HCT116 (cell line): ENCODE measurements around the gene HOXD9. TPM values are rescaled to one million over a fixed set of nuclear protein-coding genes. Genes with fewer than 3 reads are reported as not detected.

Experiments used
- ATAC-seq: fragments of 200-7000 bp; cut with Tn5 transposase; 2 replicates; pipeline ENCODE4 v1.9.1; 2020; ENCODE audit warnings: mild to moderate bottlenecking, moderate library complexity
- BruUV-seq: library from RNA; stranded (reverse); fragments of 400-500 nt; replicated peaks from 2 replicates; lab custom pipeline; 2021; lab: Mats Ljungman, UMichigan
- CTCF ChIA-PET: fragments of 300-600 bp; sonication (Branson Sonifier 250); formaldehyde crosslinking; loops from one replicate; lab custom pipeline; 2021; ENCODE audit warnings: antibody characterized with exemption; lab: Charles Lee
- POLR2A ChIA-PET: fragments of 300-600, 350-600 bp; sonication (Branson Sonifier 250); formaldehyde crosslinking; loops from one replicate; lab custom pipeline; 2021; ENCODE audit warnings: antibody characterized with exemption; lab: Charles Lee
- RAD21 ChIA-PET, 2 experiments: fragments of 300-600 bp; sonication (Branson Sonifier 250); formaldehyde crosslinking; loops; one replicate each; lab custom pipeline; 2023; ENCODE audit warnings: low total read pairs in 2 of 2; ENCODE audit not compliant: uncharacterized antibody in 2 of 2, unreplicated experiment in 2 of 2, low non-redundant PET in 1 of 2; lab: Charles Lee
- DNase-seq: peaks from one replicate; pipeline ENCODE4 v3.0.0-alpha.2; 2010; ENCODE audit warnings: low read depth, low spot score
- H2AFZ ChIP-seq: fragments of 200-600 bp; shearing (Covaris generic), sonication (generic); 2 replicates; pipeline ENCODE4 v1.6.1; 2017; ENCODE audit warnings: low read depth, mixed run types, mixed read lengths, antibody characterized with exemption, low read length; ENCODE audit not compliant: poor library complexity, severe bottlenecking
- H3K27ac ChIP-seq: 2 replicates; pipeline ENCODE4 v1.5.1; 2012; ENCODE audit warnings: low read depth, low read length
- H3K27me3 ChIP-seq: fragments of 200-600 bp; sonication (generic); 2 replicates; pipeline ENCODE4 v1.6.1; 2016; ENCODE audit warnings: mixed run types, low read length, mixed read lengths; ENCODE audit not compliant: insufficient read depth
- H3K36me3 ChIP-seq, 2 experiments: fragments of 200-500 bp in 1 of 2; fragments of 200-600 bp in 1 of 2; sonication (Bioruptor generic) in 1 of 2; sonication (generic) in 1 of 2; 2 replicates each; pipeline versions ENCODE4 v1.5.1 to v1.6.1; 2014 to 2016; ENCODE audit warnings: low read length in 2 of 2, inconsistent platforms in 1 of 2, mixed read lengths in 1 of 2, mixed run types in 1 of 2; ENCODE audit not compliant: insufficient read depth in 2 of 2, control insufficient read depth in 1 of 2
- H3K4me1 ChIP-seq, 2 experiments: fragments of 200-600 bp in 1 of 2; sonication (generic) in 1 of 2; 2 replicates each; pipeline versions ENCODE4 v1.5.1 to v1.6.1; 2012 to 2017; ENCODE audit warnings: low read length in 2 of 2, inconsistent platforms in 1 of 2, mild to moderate bottlenecking in 1 of 2, mixed read lengths in 1 of 2, mixed run types in 1 of 2, moderate library complexity in 1 of 2; ENCODE audit not compliant: insufficient read depth in 2 of 2, control insufficient read depth in 1 of 2
- H3K4me2 ChIP-seq: fragments of 200-600 bp; sonication (generic); 2 replicates; pipeline ENCODE4 v1.6.1; 2017; ENCODE audit warnings: mixed run types, low read length, mixed read lengths
- H3K4me3 ChIP-seq, 2 experiments: fragments of 200-600 bp in 1 of 2; sonication (generic) in 1 of 2; replicated peaks in 1 of 2; 2 replicates each; pipeline ENCODE4 v1.5.1; 2011 to 2016; ENCODE audit warnings: low read length in 2 of 2, control low read depth in 1 of 2, low read depth in 1 of 2, mild to moderate bottlenecking in 1 of 2, mixed read lengths in 1 of 2, mixed run types in 1 of 2
- H3K79me2 ChIP-seq: fragments of 200-600 bp; sonication (generic); 2 replicates; pipeline ENCODE4 v1.6.1; 2017; ENCODE audit warnings: mild to moderate bottlenecking, mixed run types, low read length, moderate library complexity, mixed read lengths; ENCODE audit not compliant: insufficient read depth
- H3K9ac ChIP-seq: fragments of 200-600 bp; sonication (generic); 2 replicates; pipeline ENCODE4 v1.6.1; 2016; ENCODE audit warnings: low read length, mixed read lengths
- H3K9me2 ChIP-seq: fragments of 200-600 bp; sonication (generic), shearing (Covaris generic); 2 replicates; pipeline ENCODE4 v1.6.1; 2017; ENCODE audit warnings: mixed run types, mild to moderate bottlenecking, moderate library complexity; ENCODE audit not compliant: insufficient read depth
- H3K9me3 ChIP-seq, 2 experiments: fragments of 200-500 bp in 1 of 2; fragments of 200-600 bp in 1 of 2; sonication (Bioruptor generic) in 1 of 2; sonication (generic) in 1 of 2; 2 replicates each; pipeline ENCODE4 v1.6.1; 2014 to 2017; ENCODE audit warnings: low read length in 2 of 2, mixed read lengths in 2 of 2, inconsistent platforms in 1 of 2, low read depth in 1 of 2, mild to moderate bottlenecking in 1 of 2, mixed run types in 1 of 2, moderate library complexity in 1 of 2; ENCODE audit not compliant: control insufficient read depth in 1 of 2, insufficient read depth in 1 of 2
- H4K20me1 ChIP-seq: fragments of 200-600 bp; sonication (generic), shearing (Covaris generic); 2 replicates; pipeline ENCODE4 v1.6.1; 2017; ENCODE audit warnings: mixed run types, mild to moderate bottlenecking, moderate library complexity; ENCODE audit not compliant: insufficient read depth
- ATF3 ChIP-seq: IDR thresholded peaks from 2 replicates; pipeline ENCODE4 v1.6.1; 2012
- CBX3 ChIP-seq: IDR thresholded peaks from 2 replicates; pipeline ENCODE4 v1.6.1; 2012; ENCODE audit warnings: low read depth
- CTCF ChIP-seq, 3 experiments: fragments of 200-600 bp in 1 of 3; sonication (generic) in 1 of 3; IDR thresholded peaks in 2 of 3; conservative IDR thresholded peaks in 1 of 3; 2 replicates each; pipeline ENCODE4 v1.5.1; 2012 to 2017; ENCODE audit warnings: low read depth in 2 of 3, low read length in 2 of 3, antibody characterized with exemption in 1 of 3, borderline replicate concordance in 1 of 3, control low read depth in 1 of 3, mild to moderate bottlenecking in 1 of 3, mixed read lengths in 1 of 3, mixed run types in 1 of 3, moderate library complexity in 1 of 3; ENCODE audit not compliant: insufficient read depth in 1 of 3
- EGR1 ChIP-seq: IDR thresholded peaks from 2 replicates; pipeline ENCODE4 v1.6.1; 2012; ENCODE audit warnings: low read depth
- ELF1 ChIP-seq: IDR thresholded peaks from 2 replicates; pipeline ENCODE4 v1.6.1; 2012; ENCODE audit warnings: low read depth, borderline replicate concordance
- EZH2 ChIP-seq: fragments of 200-600 bp; sonication (generic); IDR thresholded peaks from 2 replicates; pipeline ENCODE4 v1.6.1; 2017; ENCODE audit warnings: antibody characterized with exemption, mixed run types
- EZH2phosphoT487 ChIP-seq: fragments of 200-600 bp; IDR thresholded peaks from 2 replicates; pipeline ENCODE4 v1.6.1; 2018; ENCODE audit warnings: antibody characterized with exemption, borderline replicate concordance
- JUND ChIP-seq: IDR thresholded peaks from 2 replicates; pipeline ENCODE4 v1.6.1; 2012
- MAX ChIP-seq: IDR thresholded peaks from 2 replicates; pipeline ENCODE4 v1.6.1; 2012
- POLR2AphosphoS5 ChIP-seq: IDR thresholded peaks from 2 replicates; pipeline ENCODE4 v1.6.1; 2011; ENCODE audit warnings: mild to moderate bottlenecking, low read depth, low read length, moderate library complexity
- REST ChIP-seq: IDR thresholded peaks from 2 replicates; pipeline ENCODE4 v1.6.1; 2012; ENCODE audit warnings: low read depth
- SIN3A ChIP-seq: IDR thresholded peaks from 2 replicates; pipeline ENCODE4 v1.6.1; 2012; ENCODE audit warnings: low read depth
- SP1 ChIP-seq: IDR thresholded peaks from 2 replicates; pipeline ENCODE4 v1.6.1; 2012; ENCODE audit warnings: low read depth
- SRF ChIP-seq: IDR thresholded peaks from 2 replicates; pipeline ENCODE4 v1.6.1; 2012; ENCODE audit warnings: low read depth
- TCF7L2 ChIP-seq: IDR thresholded peaks from 2 replicates; pipeline ENCODE4 v1.7.0; 2011; ENCODE audit warnings: borderline replicate concordance, inconsistent platforms; ENCODE audit not compliant: insufficient read depth, insufficient read length; ENCODE audit errors: extremely low read depth
- ZFX ChIP-seq: fragments of 450-650 bp; IDR thresholded peaks from 2 replicates; pipeline ENCODE4 v1.6.1; 2017
- ZNF274 ChIP-seq: fragments of 200-500 bp; sonication (Bioruptor generic); IDR thresholded peaks from 2 replicates; pipeline ENCODE4 v1.6.1; 2014; ENCODE audit warnings: mild to moderate bottlenecking, low read depth, low read length, inconsistent platforms
- intact Hi-C: fragments of 100-400 bp; cut with micrococcal nuclease; formaldehyde crosslinking; loops from 2 replicates; pipeline ENCODE4 v1.10.0; 2022
- total RNA-seq: library from RNA; stranded (reverse); gene quantifications from one replicate; pipeline ENCODE4 v1.2.1, GENCODE V29; 2021; ENCODE audit not compliant: unreplicated experiment
- TF ChIP-seq, protein P1 (sequence below): IDR thresholded peaks from 2 replicates; pipeline ENCODE4 v1.6.1; 2011; ENCODE audit warnings: mild to moderate bottlenecking, low read length, moderate library complexity; ENCODE audit not compliant: insufficient replicate concordance; ENCODE audit errors: extremely low read depth

HOXD9 gene
- total RNA-seq, 1 experiment from 2014 or later: not detected

GRCh38 chr2:176155356-176156044 is 33.0 kb downstream of the HOXD9 start:
- no peaks in the 10 kb centered on the region for H4K20me1 ChIP-seq
- no peaks in the 10 kb centered on the region for H3K4me1 ChIP-seq
- no peak overlapping the region for H2AFZ ChIP-seq
- DNase-seq: no peak
- intact Hi-C loops: no loop called here
- H3K9me3 ChIP-seq: no peaks in the 10 kb centered on the region
- ChIA-PET POLR2A (no interaction called here), CTCF (interaction anchor here (1.0 kb wide), 1 partner anchor 299 kb away, joined by 3 read pairs; no protein-coding TSS in a partner anchor), RAD21 (no interaction called here)
- ATAC-seq: no peak
- no peaks in the 10 kb centered on the region for H3K36me3 ChIP-seq
- no peak overlapping the region for H3K4me2 ChIP-seq
- H3K27me3 ChIP-seq: no peaks in the 10 kb centered on the region
- no peak overlapping the region for H3K4me3 ChIP-seq
- H3K9ac ChIP-seq: no peak overlapping the region
- H3K9me2 ChIP-seq: no peaks in the 10 kb centered on the region
- no peaks in the 10 kb centered on the region for H3K79me2 ChIP-seq
- no peak overlapping the region for H3K27ac ChIP-seq
- TF ChIP-seq EZH2 (no peak), REST (no peak), SP1 (no peak), CTCF (IDR thresholded peaks at IDR 0.05 in 2 of 3, conservative IDR thresholded peaks at IDR 0.05 in 1 of 3; ENCODE audit: borderline replicate concordance in 1 of 3, insufficient read depth in 1 of 3, low read depth in 2 of 3, low read length in 2 of 3) (no peak), EGR1 (no peak), ZNF274 (no peak), JUND (no peak), SRF (no peak), TCF7L2 (no peak), MAX (no peak), POLR2AphosphoS5 (no peak), CBX3 (no peak), EZH2phosphoT487 (no peak), ZFX (no peak), SIN3A (no peak), ELF1 (no peak), ATF3 (no peak)
- TF ChIP-seq, protein P1, sequence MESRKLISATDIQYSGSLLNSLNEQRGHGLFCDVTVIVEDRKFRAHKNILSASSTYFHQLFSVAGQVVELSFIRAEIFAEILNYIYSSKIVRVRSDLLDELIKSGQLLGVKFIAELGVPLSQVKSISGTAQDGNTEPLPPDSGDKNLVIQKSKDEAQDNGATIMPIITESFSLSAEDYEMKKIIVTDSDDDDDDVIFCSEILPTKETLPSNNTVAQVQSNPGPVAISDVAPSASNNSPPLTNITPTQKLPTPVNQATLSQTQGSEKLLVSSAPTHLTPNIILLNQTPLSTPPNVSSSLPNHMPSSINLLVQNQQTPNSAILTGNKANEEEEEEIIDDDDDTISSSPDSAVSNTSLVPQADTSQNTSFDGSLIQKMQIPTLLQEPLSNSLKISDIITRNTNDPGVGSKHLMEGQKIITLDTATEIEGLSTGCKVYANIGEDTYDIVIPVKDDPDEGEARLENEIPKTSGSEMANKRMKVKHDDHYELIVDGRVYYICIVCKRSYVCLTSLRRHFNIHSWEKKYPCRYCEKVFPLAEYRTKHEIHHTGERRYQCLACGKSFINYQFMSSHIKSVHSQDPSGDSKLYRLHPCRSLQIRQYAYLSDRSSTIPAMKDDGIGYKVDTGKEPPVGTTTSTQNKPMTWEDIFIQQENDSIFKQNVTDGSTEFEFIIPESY: no peak
- BruUV-seq: no TSS peak
